ENCODE results near the gene CELA2A.

GRCh38 chr1:15479654-15480347 lies 23.3 kb downstream of the CELA2A start:
- TF ChIP-seq CTCF (IDR thresholded peaks at IDR 0.05) (no peak), POLR2A (IDR thresholded peaks at IDR 0.05) (no peak), POLR2AphosphoS5 (IDR thresholded peaks at IDR 0.05) (no peak)

Data from breast epithelium (tissue), 3 donors.